CD4-positive, alpha-beta T cell treated with Interleukin-17A for 4 hours (primary cell): Measurements from ENCODE around the gene TARBP2.
A peak's percentile ranks its signal among the peaks of the same experiment; 100 is the strongest.
"Not testable (repeated sequence)": the region's sequence is repeated elsewhere in the genome, so short reads cannot be mapped to it uniquely, and the experiment has no call there.

Experiments
- DNase-seq: peaks from one replicate; pipeline ENCODE4 v3.0.0-alpha.2; 2020; ENCODE audit warnings: mixed read lengths

The TARBP2 gene

GRCh38 chr12:53516758-53517455 lies 15.8 kb downstream of the TARBP2 start:
- no peak for DNase-seq

- no peak for DNase-seq
Measured at GRCh38 chr12:53518381-53518780, 17.3 kb downstream of the TARBP2 start.

GRCh38 chr12:53523131-53523530 lies 22.0 kb downstream of the TARBP2 start:
- DNase-seq: no peak

- no peak for DNase-seq
Measured at GRCh38 chr12:53524476-53524875, 23.4 kb downstream of the TARBP2 start.

GRCh38 chr12:53530061-53530460 lies 29.0 kb downstream of the TARBP2 start:
- DNase-seq: no peak

GRCh38 chr12:53530920-53531319 lies 29.8 kb downstream of the TARBP2 start:
- DNase-seq: no peak

- no peak for DNase-seq
Measured at GRCh38 chr12:53532021-53532420, 30.9 kb downstream of the TARBP2 start.

GRCh38 chr12:53532524-53533445 lies 31.7 kb downstream of the TARBP2 start:
- DNase-seq: no peak

- DNase-seq: no peak
Measured at GRCh38 chr12:53533471-53533870, 32.4 kb downstream of the TARBP2 start.

- DNase-seq: no peak
Measured at GRCh38 chr12:53536962-53537361, 35.9 kb downstream of the TARBP2 start.

- no peak for DNase-seq
Measured at GRCh38 chr12:53538209-53538689, 37.2 kb downstream of the TARBP2 start.

GRCh38 chr12:53539526-53539925 lies 38.4 kb downstream of the TARBP2 start:
- DNase-seq: no peak

- peak; percentile 62 for DNase-seq
Measured at GRCh38 chr12:53543539-53543938, 42.5 kb downstream of the TARBP2 start.

GRCh38 chr12:53548354-53548753 lies 47.3 kb downstream of the TARBP2 start:
- DNase-seq: not testable (repeated sequence)

GRCh38 chr12:53550131-53550530 lies 49.0 kb downstream of the TARBP2 start:
- DNase-seq: not testable (repeated sequence)

GRCh38 chr12:53550595-53550994 lies 49.5 kb downstream of the TARBP2 start:
- no peak for DNase-seq

GRCh38 chr12:53551889-53552291 lies 50.8 kb downstream of the TARBP2 start:
- no peak for DNase-seq

- DNase-seq: no peak
Measured at GRCh38 chr12:53552361-53553327, 51.6 kb downstream of the TARBP2 start.
